ENCODE data around the gene ADAMTS16.

Gene ADAMTS16

DNA sequence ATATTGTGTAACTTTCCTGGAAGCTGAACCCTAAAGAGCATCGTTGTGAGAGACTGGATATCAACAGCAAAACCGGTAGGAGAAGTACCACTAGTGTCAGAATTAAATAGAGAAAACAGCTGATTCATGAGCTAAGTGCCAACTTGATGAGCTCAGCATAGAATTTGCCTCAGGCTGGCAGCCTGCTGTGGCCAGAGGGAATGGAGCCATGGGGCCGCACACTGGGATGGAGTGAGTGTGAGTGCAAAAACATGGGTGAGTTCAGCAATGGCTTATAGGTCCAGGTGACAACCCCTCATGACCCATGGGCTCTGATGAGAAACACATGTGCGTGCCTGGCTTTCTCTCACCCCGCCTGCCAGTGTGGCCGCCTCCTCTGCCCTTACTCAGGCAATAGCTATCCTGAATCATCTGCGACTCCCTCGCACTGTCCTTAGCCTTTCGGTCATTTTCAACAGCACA, 25.4 kb downstream of the ADAMTS16 start:
- DNase-seq (ENCODE audit: low read depth in 2 of 2), result no peak
- no peak overlapping the region for H3K4me3 ChIP-seq (replicated peaks in 1 of 2; ENCODE audit: low read depth in 2 of 2, low read length in 2 of 2)
- TF ChIP-seq, protein P1, sequence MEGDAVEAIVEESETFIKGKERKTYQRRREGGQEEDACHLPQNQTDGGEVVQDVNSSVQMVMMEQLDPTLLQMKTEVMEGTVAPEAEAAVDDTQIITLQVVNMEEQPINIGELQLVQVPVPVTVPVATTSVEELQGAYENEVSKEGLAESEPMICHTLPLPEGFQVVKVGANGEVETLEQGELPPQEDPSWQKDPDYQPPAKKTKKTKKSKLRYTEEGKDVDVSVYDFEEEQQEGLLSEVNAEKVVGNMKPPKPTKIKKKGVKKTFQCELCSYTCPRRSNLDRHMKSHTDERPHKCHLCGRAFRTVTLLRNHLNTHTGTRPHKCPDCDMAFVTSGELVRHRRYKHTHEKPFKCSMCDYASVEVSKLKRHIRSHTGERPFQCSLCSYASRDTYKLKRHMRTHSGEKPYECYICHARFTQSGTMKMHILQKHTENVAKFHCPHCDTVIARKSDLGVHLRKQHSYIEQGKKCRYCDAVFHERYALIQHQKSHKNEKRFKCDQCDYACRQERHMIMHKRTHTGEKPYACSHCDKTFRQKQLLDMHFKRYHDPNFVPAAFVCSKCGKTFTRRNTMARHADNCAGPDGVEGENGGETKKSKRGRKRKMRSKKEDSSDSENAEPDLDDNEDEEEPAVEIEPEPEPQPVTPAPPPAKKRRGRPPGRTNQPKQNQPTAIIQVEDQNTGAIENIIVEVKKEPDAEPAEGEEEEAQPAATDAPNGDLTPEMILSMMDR (IDR thresholded peaks at IDR 0.05; ENCODE audit: low read depth, low read length), result no peak

DNA sequence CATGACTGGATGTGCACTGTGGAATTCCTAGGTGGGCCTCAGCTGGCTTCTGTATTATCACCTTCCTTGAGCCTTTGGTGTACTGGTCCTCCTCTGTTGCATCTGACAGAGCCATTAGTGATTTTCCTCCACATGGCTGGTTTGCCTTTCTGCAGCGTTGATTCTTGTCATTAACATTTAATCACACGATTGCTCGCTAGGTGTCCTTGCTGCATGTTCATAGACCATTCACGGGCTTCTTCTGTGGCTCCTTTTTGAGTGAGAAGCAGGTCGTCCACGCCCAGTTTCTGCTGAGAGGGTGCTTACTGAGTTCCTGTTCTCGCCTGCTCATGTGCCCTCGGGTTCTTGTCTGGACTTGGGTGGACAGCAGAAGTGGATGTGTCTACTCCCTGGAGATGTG, 29.3 kb downstream of the ADAMTS16 start:
- no peak overlapping the region for H3K4me3 ChIP-seq (replicated peaks in 1 of 2; ENCODE audit: low read depth in 2 of 2, low read length in 2 of 2)

DNA sequence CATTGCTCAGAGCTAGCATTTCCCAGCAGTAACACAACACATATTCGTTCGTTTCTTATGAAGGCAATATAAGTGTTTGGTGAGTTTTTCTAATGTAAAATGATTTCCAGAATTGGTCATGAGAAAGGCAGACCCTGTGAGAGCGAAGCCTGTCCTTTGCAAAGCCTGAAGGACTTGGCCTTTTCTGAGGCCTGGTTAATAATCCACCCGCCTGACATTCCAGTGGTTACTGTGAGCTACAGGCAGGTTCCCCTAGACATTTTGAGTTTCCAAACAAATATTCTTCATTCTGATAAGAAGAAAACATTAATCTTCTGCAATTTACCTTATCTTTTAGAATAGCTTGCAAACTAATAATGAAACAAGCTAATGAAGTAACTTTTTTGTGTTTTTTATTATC, 38.0 kb downstream of the ADAMTS16 start:
- no peak for DNase-seq (ENCODE audit: low read depth in 2 of 2)
- TF ChIP-seq, protein P1 (IDR thresholded peaks at IDR 0.05; ENCODE audit: low read depth, low read length), result no peak
- no peak overlapping the region for H3K4me3 ChIP-seq (replicated peaks in 1 of 2; ENCODE audit: low read depth in 2 of 2, low read length in 2 of 2)

More for the DNA sequence above, 29.3 kb downstream of the ADAMTS16 start:
- TF ChIP-seq, protein P1 (IDR thresholded peaks at IDR 0.05; ENCODE audit: low read depth, low read length), result no peak
- no peak for DNase-seq (ENCODE audit: low read depth in 2 of 2)

DNA sequence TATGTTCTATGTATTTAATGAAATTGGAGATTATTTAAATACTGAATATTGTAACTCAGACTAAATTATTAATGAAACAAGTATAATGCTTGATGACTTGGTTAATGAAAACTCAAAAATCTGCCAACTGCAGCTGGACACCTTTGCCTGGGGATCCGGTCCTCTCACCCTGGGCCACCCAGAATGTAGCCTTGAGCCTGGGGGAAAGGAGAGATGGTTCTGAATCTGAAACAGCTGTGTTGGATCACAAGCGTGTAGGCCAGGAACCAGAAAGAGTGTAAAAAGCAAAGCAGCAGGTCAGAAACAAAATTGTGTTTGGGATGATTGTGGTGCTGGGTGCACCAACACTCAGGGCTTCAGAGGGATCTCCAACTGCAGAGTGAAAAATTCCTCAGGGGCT, 38.5 kb downstream of the ADAMTS16 start:
- no peak for DNase-seq (ENCODE audit: low read depth in 2 of 2)

DNA sequence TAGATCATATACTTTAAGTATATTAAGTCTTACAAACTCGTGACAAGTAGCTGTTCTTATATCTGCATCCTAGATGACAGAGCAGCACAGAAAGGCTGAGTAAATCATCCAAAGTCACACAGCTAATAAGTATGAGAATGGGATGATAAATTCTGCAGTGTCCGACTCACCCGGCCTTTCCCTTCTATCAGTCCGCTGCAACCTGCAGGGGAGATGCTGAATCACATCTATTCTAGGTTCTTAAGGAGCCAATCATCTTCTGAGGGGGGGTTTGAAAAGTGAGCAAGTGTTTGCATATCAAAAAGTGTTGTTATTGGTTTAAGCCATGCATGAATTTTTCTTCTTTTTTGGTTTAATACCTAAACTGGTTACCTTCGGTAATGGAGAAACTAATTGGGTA, 38.9 kb downstream of the ADAMTS16 start:
- TF ChIP-seq, protein P1 (IDR thresholded peaks at IDR 0.05; ENCODE audit: low read depth, low read length), result no peak
- no peak overlapping the region for H3K4me3 ChIP-seq (replicated peaks in 1 of 2; ENCODE audit: low read depth in 2 of 2, low read length in 2 of 2)
- DNase-seq (ENCODE audit: low read depth in 2 of 2), result no peak

More for the DNA sequence above, 38.5 kb downstream of the ADAMTS16 start:
- H3K4me3 ChIP-seq (replicated peaks in 1 of 2; ENCODE audit: low read depth in 2 of 2, low read length in 2 of 2), result no peak overlapping the region
- TF ChIP-seq, protein P1 (IDR thresholded peaks at IDR 0.05; ENCODE audit: low read depth, low read length), result no peak

DNA sequence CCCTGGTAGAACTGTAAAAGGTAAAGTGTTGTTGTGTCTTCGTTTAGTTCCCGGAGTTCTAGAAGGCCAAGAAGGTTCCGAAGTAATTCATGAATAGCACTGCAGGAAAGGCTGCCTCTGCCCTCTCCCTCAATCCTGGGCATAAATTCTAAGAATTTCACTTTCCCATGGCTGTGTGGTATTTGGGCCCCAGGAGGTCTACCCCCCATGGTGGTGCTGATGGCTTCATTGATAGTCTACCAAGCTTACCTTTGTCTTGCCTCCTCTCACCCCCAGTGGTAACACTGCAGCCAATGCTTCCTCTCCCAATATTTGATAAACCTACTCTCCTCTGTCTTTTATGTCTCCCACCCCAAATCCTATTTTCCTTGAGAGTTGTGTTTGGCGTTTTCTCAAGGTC, 39.5 kb downstream of the ADAMTS16 start:
- H3K4me3 ChIP-seq (replicated peaks in 1 of 2; ENCODE audit: low read depth in 2 of 2, low read length in 2 of 2), result no peak overlapping the region
- DNase-seq (ENCODE audit: low read depth in 2 of 2), result no peak
- TF ChIP-seq, protein P1 (IDR thresholded peaks at IDR 0.05; ENCODE audit: low read depth, low read length), result no peak

DNA sequence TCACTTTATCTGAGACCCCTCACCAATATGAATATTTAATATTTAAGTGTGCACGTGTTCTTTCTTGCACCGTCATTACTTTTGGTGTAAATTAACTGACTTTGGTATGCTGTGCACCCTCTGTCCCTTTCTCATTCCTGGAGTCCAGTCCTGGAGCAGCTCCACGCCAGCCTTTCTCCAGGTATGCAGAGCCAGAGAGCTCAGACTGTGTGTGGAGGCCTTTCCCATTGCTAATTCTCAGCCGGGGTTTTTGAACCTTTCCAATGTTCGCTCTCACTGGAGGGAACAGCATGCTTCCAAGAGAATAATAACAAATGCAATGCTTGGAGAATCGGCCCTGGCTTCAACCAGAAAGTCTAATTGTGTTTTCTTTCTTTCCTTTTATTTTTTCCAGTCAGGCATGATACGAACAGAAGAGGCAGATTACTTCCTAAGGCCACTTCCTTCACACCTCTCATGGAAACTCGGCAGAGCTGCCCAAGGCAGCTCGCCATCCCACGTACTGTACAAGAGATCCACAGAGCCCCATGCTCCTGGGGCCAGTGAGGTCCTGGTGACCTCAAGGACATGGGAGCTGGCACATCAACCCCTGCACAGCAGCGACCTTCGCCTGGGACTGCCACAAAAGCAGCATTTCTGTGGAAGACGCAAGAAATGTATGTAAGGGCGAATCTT, 41.7 kb downstream of the ADAMTS16 start:
- DNase-seq (ENCODE audit: low read depth in 2 of 2), result no peak
- TF ChIP-seq, protein P1 (IDR thresholded peaks at IDR 0.05; ENCODE audit: low read depth, low read length), result no peak

More for the DNA sequence above, 41.7 kb downstream of the ADAMTS16 start:
- H3K4me3 ChIP-seq (replicated peaks in 1 of 2; ENCODE audit: low read depth in 2 of 2, low read length in 2 of 2), result no peak overlapping the region
